Muscle of arm (tissue), 12 donors: Measurements from ENCODE around the gene ECT2L. TPM values are rescaled to one million over a fixed set of nuclear protein-coding genes. Genes with fewer than 3 reads are reported as not detected.

Experiments used
- DNase-seq: peaks from one replicate; pipeline ENCODE4 v3.0.0-alpha.2; 2013
- polyA plus RNA-seq, 12 donors: library from polyadenylated mRNA; unstranded; fragments of 120-200 nt; gene quantifications; one replicate each; pipeline ENCODE4 v1.2.1, GENCODE V29; 2013; ENCODE audit not compliant: insufficient read length in 12 of 12

ECT2L gene
- polyA plus RNA-seq, 12 donors: 0.12 to 0.56 (median 0.24) TPM; not detected in 2

GRCh38 chr6:138856654-138857053, 60.8 kb downstream of the ECT2L start:
- no peak for DNase-seq

DNA sequence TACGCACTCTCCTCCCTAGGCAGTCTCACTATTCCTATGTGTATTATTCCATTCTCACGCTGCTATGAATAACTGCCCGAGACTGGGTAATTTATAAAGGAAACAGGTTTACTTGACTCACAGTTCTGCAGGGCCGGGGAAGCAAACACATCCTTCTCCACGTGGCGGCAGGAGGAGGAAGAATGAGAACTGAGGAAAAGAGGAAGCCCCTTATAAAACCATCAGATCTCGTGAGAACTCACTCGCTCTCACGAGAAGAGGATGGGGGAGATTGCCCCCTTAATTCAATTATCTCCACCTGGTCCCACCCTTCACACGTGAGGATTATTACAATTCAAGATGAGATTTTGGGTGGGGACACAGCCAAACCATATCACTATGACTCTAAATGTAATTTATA, 61.9 kb downstream of the ECT2L start:
- DNase-seq: no peak

DNA sequence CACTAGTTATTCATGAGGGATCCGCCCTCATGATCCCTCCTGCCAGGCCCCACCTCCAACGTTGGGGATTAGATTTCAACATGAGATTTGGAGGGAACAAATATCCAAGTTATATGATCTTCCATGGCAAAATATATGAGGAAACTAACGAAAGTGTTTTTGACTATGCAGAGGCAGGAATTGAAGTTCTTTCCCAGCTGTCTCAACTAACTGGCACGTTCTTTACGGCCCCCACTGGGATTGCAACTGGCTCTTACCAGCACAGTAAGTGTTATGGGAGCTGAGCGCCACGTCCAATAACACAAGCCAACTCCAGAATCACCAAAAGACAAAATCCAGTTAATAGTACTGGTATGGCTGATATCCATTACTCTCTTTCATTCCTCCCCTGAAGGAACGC, 66.6 kb downstream of the ECT2L start:
- DNase-seq: no peak

DNA sequence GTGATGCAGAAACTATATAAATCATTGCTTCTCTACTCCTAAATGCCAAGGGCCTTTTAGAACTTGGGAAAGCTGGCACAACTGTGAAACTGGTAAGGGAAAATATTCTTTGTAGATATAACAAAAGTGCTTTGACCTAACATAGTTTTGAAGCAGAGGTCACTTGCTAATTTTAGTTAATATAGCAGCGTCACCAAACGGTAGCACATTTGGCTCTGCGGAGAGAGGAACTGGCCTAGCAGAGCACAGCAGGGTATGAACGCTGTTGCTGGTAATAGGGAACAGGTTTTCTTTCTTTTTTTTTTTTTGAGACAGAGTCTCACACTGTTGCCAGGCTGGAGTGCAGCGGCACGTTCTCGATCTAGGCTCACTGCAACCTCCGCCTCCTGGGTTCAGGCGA, 67.4 kb downstream of the ECT2L start:
- no peak for DNase-seq

GRCh38 chr6:138864343-138864890, 68.5 kb downstream of the ECT2L start:
- DNase-seq: no peak

DNA sequence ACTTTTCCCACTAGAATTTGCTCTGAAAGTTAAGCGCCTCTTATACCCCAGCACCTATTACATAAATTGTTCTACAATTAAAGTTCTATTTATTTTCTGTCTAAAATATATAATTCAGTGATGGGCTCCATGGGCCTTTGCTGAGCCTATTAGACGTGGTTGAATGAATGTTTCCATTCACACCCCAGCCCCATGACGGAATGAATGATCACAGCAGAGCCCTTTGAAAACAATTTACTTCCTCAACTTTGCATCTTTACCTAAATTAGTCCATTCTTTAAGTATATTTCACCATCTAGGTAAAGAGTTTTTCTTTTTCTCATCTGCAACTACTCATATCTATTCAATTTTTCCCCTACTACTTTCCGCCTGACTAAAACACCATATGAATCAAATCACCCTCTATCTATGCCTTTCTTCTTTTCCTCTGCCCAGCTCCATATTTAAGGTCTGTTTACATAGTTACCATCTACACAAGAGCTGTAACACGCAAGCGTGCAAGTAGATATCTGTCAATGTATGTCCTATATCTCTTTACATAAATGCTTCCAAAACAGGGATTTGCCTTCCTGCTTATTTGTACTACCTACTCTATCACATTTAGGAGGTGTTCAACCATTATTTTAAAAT, 69.7 kb downstream of the ECT2L start:
- DNase-seq: no peak

GRCh38 chr6:138868181-138868580, 72.3 kb downstream of the ECT2L start:
- DNase-seq: no peak

- DNase-seq: no peak
Observed at GRCh38 chr6:138869398-138869797, 73.5 kb downstream of the ECT2L start.

DNA sequence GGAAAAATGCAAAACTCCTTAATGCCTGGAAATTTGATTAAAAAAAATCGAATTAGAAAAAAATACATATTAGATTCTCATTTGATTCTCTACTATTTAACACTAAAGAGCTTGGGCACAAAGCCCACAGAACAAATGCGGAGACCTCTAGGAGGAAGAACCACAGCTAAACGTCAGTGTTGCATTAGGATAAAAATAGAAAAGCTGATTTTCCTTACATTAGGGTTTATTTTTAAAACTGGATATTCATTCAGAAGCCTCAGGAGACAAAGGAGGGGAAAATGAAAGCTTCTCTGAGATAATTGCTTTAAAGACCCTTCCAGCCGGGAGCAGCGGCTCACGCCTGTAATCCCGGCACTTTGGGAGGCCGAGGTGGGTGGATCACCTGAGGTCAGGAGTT, 77.3 kb downstream of the ECT2L start:
- DNase-seq: no peak

DNA sequence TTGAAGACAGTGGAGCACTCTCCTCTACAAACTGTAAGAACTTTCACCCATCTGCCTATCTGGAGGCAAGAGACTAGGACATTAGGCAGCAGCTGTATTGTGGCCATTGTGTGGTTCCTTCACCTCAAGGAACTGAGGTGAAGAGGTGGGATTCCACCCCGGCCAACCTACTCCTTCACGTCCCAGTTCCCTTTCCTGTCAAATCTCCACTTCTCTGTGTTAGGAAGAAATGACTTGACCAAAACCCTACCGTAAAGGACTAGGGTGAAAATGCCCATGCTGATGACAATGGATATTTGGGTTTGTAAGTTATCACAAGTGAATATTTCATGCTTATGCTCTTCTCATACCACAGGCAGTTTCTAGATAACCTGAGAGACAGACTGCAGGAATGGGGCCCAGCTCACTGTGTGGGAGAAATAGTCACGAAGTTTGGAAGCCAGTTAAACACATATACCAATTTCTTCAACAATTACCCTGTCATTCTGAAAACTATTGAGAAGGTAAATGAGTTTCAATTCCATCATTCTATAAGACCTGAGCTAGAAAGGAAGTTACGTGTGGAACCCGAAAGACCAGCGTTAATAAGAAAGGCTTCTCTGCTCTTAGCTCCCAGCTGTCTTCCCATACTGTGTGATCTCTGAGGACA, 86.6 kb downstream of the ECT2L start:
- DNase-seq: no peak

DNA sequence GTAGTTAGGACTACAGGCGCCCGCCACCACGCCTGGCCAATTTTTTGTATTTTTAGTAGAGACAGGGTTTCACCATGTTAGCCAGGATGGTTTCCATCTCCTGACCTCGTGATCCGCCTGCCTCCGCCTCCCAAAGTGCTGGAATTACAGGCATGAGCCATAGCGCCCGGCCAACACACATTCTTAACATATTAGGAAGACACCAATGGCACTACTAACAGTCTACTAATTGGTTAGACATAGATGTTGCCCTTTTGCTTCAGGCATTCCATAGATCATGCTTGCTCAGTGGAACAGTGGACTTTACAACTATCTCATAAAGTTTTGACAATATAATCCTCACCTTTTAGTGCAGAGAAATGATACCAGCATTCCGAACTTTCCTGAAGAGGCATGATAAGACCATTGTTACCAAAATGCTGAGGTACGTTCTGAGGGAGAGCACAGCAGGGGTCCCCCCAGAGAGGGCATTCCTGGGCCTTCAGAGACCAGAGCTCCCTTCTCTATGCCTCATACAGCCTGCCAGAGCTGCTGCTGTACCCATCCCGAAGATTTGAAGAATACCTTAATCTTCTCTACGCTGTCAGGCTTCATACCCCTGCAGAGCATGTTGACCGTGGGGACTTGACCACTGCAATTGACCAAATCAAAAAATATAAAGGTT, 89.4 kb downstream of the ECT2L start:
- no peak for DNase-seq

- DNase-seq: no peak
Observed at GRCh38 chr6:138891255-138891986, 95.5 kb downstream of the ECT2L start.

DNA sequence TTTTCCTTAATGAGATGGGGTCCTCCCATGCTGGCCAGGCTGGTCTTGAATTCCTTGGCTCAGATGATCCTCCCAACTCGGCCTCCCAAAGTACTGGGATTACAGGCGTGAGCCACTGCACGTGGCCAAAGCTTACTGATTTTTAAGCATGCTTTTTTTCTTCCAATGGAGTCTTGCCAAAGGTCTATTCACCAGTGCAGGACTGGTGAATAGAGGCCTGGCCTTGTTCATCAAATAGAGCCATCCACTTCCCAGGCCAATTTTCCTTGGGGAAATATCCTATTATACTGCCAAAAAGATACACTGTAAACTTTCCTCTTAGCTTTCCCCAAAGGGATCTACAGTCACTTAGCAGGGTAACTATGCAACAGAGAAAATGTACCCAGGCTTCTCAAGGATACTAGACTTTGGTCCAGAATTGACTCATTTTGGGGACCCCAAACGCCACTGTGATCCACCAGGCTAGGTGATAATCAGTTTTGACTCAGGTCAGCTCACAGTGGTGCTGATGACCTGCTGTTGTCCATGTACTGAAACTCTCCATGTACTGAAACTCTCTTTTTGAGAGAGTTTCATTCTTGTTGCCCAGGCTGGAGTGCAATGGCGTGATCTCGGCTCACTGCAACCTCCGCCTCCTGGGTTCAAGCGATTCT, 100.3 kb downstream of the ECT2L start:
- no peak for DNase-seq

- DNase-seq: no peak
Observed at GRCh38 chr6:138897031-138897430, 101.1 kb downstream of the ECT2L start.

DNA sequence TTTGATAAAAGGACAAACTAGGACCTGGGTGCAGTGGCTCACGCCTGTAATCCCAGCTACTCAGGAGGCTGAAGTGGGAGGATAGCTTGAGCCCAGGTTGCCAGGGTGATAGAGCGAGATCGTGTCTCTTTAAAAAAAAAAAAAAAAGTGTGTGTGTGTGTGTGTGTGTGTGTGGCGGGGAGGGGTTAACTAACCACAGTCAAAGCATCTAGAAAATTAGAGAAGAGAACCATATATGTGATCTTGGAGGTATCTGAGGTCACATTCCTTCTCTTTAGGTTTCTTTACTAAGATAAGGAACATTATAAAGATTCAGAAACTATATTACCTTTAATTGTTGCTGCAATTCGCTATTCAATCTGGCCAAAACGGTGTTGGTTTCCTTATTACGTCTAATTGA, 111.3 kb downstream of the ECT2L start:
- DNase-seq: no peak

DNA sequence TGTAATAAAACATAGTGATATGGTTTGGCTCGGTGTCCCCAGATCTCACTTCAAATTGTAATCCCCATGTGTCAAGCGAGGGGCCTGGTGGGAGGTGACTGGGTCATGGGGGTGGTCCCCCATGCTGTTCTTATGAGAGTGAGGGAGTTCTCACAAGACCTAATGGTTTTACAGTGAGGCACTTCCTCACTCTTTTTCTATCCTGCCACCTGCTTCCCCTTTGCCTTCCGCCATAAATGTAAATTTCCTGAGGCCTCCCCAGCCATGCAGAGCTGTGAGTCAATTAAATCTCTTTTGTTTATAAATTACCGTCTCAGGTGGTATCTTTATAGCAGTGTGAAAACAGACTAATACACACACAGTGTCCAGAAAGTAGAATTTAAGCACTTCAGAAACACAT, 113.6 kb downstream of the ECT2L start:
- no peak for DNase-seq

DNA sequence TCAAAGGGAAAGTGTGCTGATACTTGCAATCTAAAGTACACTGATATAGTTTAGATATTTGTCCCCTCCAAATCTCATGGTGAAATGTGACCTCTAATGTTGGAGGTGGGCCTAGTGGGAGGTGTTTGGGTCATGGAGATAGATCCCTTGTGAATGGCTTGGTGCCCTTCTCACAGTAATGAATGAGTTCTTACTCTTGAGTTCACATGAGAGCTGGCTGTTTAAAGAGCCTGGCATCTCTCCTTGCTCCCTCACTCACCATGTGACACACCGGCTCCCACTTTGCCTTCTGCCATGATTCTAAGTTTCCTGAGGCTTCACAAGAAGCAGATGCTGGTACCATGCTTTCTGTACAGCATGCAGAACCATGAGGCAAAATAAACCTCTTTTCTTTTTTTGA, 114.1 kb downstream of the ECT2L start:
- DNase-seq: no peak

DNA sequence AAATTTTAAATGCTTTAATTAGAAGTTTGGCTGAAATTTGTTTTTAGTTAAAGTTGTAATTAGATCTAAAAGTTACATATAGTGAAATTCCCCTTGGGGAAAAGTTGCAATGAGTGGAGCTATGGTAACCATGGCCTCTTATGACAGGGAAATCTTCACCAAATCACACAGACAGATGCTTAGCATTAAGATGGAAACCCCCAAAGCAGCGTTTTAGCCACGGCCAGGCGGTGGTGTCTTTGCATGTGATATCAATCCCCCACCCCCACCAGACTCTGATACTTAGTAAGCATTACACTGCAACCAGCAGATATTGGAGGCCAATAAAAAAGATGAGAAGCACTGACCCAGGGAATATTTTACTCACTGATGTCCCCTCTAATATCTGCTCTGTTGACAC, 116.4 kb downstream of the ECT2L start:
- DNase-seq: no peak

DNA sequence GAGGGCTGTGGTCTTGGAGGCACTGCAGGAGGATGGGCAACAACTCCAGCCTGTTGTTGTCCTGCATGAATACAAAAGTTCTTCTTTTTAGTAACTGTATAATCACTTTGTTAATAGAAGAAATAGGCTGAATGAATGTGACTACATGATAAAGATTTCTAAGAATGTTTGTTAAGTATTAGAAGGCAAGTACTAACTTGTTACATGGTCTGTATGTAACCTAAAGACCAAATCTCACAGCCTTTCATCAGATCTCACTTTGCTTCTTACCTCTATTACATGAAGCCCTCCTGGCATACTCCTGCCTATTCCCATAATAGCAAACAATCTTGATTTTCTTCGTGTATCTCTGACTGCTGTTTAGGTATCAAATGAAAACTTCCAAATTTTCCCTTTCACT, 118.8 kb downstream of the ECT2L start:
- DNase-seq: no peak

DNA sequence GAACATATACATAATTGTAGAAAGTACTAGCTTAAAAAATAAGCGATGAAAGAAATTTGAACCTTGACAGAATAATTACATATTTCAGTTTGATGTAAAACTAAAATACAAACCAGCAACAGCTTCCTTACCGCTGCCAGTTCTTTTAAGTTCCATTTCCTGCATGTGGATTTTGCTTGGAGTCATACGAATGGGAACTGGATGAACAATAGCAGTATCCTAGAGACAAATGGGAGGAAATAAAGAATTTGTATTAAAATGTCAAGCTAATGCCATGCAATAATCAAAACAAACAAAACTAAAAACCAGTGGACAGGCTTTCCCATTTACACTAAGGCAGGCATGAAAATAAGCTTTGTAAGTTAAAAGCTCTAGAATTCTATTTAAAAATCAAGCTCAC, 125.0 kb downstream of the ECT2L start:
- no peak for DNase-seq

DNA sequence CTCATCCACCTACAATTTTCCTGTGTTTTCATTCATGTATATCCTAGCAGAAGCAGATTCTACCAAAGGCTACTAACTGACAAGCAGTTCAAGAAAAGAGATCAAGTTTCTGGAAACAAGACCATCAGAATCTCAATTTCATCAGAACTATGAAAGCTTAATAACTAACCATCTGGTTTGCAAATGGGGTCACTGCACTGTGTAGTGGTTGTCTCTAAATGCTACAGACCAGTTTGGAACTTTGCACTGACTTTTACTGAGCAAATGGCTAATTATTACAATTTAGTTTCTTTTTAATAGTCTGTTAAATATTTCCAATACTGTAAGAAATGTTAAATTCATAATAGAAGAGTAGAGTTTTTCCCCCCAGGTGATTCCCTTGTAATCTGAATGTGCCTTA, 127.7 kb downstream of the ECT2L start:
- no peak for DNase-seq

GRCh38 chr6:138925806-138926205, 129.9 kb downstream of the ECT2L start:
- no peak for DNase-seq
